GM12878 (cell line): ENCODE measurements around the gene C1QBP. TPM values are rescaled to one million over a fixed set of nuclear protein-coding genes. Genes with fewer than 3 reads are reported as not detected.

Experiments used
- BACH1 ChIP-seq: fragments of 450-650 bp; IDR thresholded peaks from 2 replicates; pipeline ENCODE4 v1.6.1; 2017; ENCODE audit warnings: mild to moderate bottlenecking, borderline replicate concordance
- CBX3 ChIP-seq: fragments of 200-600 bp; sonication (generic); IDR thresholded peaks from 2 replicates; pipeline ENCODE4 v1.6.1; 2016; ENCODE audit warnings: low read depth, borderline replicate concordance
- CHD1 ChIP-seq: IDR thresholded peaks from 2 replicates; pipeline ENCODE4 v1.6.1; 2012; ENCODE audit warnings: low read depth, low read length, improper control_type of control experiment
- CHD4 ChIP-seq: fragments of 200-600 bp; sonication (generic); IDR thresholded peaks from 2 replicates; pipeline ENCODE4 v1.6.1; 2016; ENCODE audit warnings: mild to moderate bottlenecking
- ESRRA ChIP-seq: IDR thresholded peaks from 2 replicates; pipeline ENCODE4 v1.6.1; 2012; ENCODE audit warnings: mild to moderate bottlenecking, low read length, improper control_type of control experiment
- JUNB ChIP-seq: IDR thresholded peaks from 2 replicates; pipeline ENCODE4 v1.6.1; 2016; ENCODE audit warnings: antibody characterized with exemption, mild to moderate bottlenecking
- JUND ChIP-seq: IDR thresholded peaks from 2 replicates; pipeline ENCODE4 v1.6.1; 2012; ENCODE audit warnings: low read depth, mild to moderate bottlenecking, low read length, improper control_type of control experiment, moderate library complexity
- MTA3 ChIP-seq: IDR thresholded peaks from 2 replicates; pipeline ENCODE4 v1.6.1; 2012; ENCODE audit warnings: low read length, inconsistent platforms, borderline replicate concordance
- RBBP5 ChIP-seq: fragments of 200-600 bp; sonication (generic); conservative IDR thresholded peaks from 2 replicates; pipeline ENCODE4 v1.6.1; 2016
- SMARCA5 ChIP-seq: fragments of 450-650 bp; IDR thresholded peaks from 2 replicates; pipeline ENCODE4 v1.6.1; 2017; ENCODE audit warnings: mild to moderate bottlenecking
- SMC3 ChIP-seq: IDR thresholded peaks from 2 replicates; pipeline ENCODE4 v1.6.1; 2011; ENCODE audit warnings: low read length, improper control_type of control experiment, borderline replicate concordance
- SP1 ChIP-seq: IDR thresholded peaks from one replicate; pipeline ENCODE4 v1.6.1; 2011; ENCODE audit warnings: low read depth, low read length
- SREBF1 ChIP-seq: IDR thresholded peaks from 2 replicates; pipeline ENCODE4 v1.6.1; 2012; ENCODE audit warnings: mild to moderate bottlenecking, low read length
- TBL1XR1 ChIP-seq: IDR thresholded peaks from 2 replicates; pipeline ENCODE4 v1.6.1; 2012; ENCODE audit warnings: low read depth, low read length, improper control_type of control experiment
- ZNF384 ChIP-seq: IDR thresholded peaks from 2 replicates; pipeline ENCODE4 v1.6.1; 2012; ENCODE audit warnings: low read depth, mild to moderate bottlenecking, low read length, improper control_type of control experiment, borderline replicate concordance
- polyA plus RNA-seq, 11 experiments: library from polyadenylated mRNA; depleted of rRNA in 4 of 11; unstranded in 6 of 11; stranded (reverse) in 5 of 11; fragments of >200 nt; fragmentation: Nextera tagmentation in 4 of 11; fragmentation: Illumina TruSeq in 1 of 11; extraction: Ambion mirVana in 4 of 11; extraction: Trizol in 1 of 11; gene quantifications; 1 replicate in 1 of 11; 2 replicates in 10 of 11; pipeline versions ENCODE4 v1.2.1 to v1.2.3, GENCODE V29; 2011 to 2016; ENCODE audit warnings: inconsistent platforms in 2 of 11, missing spikeins in 2 of 11, low read depth in 1 of 11
- total RNA-seq, 4 experiments: library from RNA; depleted of rRNA in 3 of 4; stranded (reverse); fragments of >200 nt in 3 of 4; fragmentation: Illumina TruSeq in 1 of 4; extraction: Trizol in 1 of 4; gene quantifications; 2 replicates each; pipeline versions ENCODE4 v1.2.1 to v1.2.3, GENCODE V29; 2013 to 2021
- TF ChIP-seq, protein P1 (sequence below): fragments of 450-650 bp; IDR thresholded peaks from 2 replicates; pipeline ENCODE4 v1.6.1; 2017; ENCODE audit warnings: antibody characterized with exemption, mild to moderate bottlenecking, moderate library complexity
- TF ChIP-seq, protein P2 (sequence below): IDR thresholded peaks from 2 replicates; pipeline ENCODE4 v1.6.1; 2012; ENCODE audit warnings: low read depth, low read length, improper control_type of control experiment
- TF ChIP-seq, protein P3 (sequence below): fragments of 450-650 bp; conservative IDR thresholded peaks from 2 replicates; pipeline ENCODE4 v1.6.1; 2017; ENCODE audit warnings: mild to moderate bottlenecking, moderate library complexity
- TF ChIP-seq, protein P4 (sequence below): IDR thresholded peaks from 2 replicates; pipeline ENCODE4 v1.6.1; 2012; ENCODE audit warnings: low read depth, low read length, improper control_type of control experiment
- TF ChIP-seq, protein P5 (sequence below): fragments of 450-650 bp; IDR thresholded peaks from 2 replicates; pipeline ENCODE4 v1.6.1; 2018; ENCODE audit warnings: mild to moderate bottlenecking, low read depth, moderate library complexity; ENCODE audit not compliant: partially characterized antibody
- TF ChIP-seq, protein P6 (sequence below): fragments of 450-650 bp; IDR thresholded peaks from 2 replicates; pipeline ENCODE4 v1.6.1; 2014; ENCODE audit warnings: mild to moderate bottlenecking

The C1QBP gene
- total and polyA plus RNA-seq, 10 of the 15 experiments (the other 5 are each of a cell fraction or from before 2014, with no cell fraction given): 124 to 989 (median 429) TPM

DNA sequence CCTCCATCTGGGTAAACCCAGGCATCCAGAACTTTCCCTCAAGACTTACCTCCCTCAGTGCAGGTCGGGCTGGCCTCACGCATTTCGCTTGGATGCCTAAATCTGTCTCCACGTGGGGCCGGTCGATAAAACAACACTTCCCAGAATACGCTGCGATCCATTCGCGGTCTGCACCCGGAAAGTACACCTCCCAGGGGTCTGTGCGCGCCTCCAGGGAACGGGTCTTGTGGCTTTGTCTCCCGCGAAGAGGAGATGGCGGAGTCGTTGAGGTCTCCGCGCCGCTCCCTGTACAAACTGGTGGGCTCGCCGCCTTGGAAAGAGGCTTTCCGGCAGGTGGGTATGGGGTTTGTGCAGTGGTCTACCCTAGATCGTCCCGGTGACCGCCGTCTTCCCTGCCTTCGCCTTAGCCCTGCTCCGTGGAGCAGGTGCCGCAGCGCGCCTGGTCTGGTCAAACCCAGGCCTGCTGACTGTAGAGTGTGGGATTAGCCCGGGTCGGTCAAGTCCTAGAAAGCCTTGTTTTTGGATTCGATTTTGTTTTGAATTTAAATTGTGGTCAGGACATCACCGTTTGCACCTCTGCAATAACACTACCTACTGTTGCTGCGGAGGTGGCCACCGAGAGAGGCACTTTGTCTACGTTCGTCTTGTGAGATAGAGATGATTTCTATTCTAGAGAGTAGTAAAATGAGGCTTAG is 18.8 kb downstream of the C1QBP start, which contains the start of gene RPAIN (continued):
- TF ChIP-seq SMC3: no peak
- TF ChIP-seq, protein P1, sequence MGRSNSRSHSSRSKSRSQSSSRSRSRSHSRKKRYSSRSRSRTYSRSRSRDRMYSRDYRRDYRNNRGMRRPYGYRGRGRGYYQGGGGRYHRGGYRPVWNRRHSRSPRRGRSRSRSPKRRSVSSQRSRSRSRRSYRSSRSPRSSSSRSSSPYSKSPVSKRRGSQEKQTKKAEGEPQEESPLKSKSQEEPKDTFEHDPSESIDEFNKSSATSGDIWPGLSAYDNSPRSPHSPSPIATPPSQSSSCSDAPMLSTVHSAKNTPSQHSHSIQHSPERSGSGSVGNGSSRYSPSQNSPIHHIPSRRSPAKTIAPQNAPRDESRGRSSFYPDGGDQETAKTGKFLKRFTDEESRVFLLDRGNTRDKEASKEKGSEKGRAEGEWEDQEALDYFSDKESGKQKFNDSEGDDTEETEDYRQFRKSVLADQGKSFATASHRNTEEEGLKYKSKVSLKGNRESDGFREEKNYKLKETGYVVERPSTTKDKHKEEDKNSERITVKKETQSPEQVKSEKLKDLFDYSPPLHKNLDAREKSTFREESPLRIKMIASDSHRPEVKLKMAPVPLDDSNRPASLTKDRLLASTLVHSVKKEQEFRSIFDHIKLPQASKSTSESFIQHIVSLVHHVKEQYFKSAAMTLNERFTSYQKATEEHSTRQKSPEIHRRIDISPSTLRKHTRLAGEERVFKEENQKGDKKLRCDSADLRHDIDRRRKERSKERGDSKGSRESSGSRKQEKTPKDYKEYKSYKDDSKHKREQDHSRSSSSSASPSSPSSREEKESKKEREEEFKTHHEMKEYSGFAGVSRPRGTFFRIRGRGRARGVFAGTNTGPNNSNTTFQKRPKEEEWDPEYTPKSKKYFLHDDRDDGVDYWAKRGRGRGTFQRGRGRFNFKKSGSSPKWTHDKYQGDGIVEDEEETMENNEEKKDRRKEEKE: no peak
- no peak for TF ChIP-seq SMARCA5
- TF ChIP-seq JUND: no peak
- TF ChIP-seq BACH1: 0 out of 2 replicates have a peak, but pooled peaks have one; percentile 42
- no peak for TF ChIP-seq ZNF384
- TF ChIP-seq, protein P2, sequence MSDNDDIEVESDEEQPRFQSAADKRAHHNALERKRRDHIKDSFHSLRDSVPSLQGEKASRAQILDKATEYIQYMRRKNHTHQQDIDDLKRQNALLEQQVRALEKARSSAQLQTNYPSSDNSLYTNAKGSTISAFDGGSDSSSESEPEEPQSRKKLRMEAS: peak; percentile 96
- no peak for TF ChIP-seq ESRRA
- no peak for TF ChIP-seq CHD1
- TF ChIP-seq TBL1XR1: no peak
- TF ChIP-seq, protein P3, sequence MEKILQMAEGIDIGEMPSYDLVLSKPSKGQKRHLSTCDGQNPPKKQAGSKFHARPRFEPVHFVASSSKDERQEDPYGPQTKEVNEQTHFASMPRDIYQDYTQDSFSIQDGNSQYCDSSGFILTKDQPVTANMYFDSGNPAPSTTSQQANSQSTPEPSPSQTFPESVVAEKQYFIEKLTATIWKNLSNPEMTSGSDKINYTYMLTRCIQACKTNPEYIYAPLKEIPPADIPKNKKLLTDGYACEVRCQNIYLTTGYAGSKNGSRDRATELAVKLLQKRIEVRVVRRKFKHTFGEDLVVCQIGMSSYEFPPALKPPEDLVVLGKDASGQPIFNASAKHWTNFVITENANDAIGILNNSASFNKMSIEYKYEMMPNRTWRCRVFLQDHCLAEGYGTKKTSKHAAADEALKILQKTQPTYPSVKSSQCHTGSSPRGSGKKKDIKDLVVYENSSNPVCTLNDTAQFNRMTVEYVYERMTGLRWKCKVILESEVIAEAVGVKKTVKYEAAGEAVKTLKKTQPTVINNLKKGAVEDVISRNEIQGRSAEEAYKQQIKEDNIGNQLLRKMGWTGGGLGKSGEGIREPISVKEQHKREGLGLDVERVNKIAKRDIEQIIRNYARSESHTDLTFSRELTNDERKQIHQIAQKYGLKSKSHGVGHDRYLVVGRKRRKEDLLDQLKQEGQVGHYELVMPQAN: peak; percentile 97
- TF ChIP-seq, protein P4, sequence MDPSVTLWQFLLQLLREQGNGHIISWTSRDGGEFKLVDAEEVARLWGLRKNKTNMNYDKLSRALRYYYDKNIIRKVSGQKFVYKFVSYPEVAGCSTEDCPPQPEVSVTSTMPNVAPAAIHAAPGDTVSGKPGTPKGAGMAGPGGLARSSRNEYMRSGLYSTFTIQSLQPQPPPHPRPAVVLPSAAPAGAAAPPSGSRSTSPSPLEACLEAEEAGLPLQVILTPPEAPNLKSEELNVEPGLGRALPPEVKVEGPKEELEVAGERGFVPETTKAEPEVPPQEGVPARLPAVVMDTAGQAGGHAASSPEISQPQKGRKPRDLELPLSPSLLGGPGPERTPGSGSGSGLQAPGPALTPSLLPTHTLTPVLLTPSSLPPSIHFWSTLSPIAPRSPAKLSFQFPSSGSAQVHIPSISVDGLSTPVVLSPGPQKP: 0 out of 2 replicates have a peak, but pooled peaks have one; percentile 0
- TF ChIP-seq CHD4: no peak
- TF ChIP-seq RBBP5: no peak
- TF ChIP-seq, protein P5, sequence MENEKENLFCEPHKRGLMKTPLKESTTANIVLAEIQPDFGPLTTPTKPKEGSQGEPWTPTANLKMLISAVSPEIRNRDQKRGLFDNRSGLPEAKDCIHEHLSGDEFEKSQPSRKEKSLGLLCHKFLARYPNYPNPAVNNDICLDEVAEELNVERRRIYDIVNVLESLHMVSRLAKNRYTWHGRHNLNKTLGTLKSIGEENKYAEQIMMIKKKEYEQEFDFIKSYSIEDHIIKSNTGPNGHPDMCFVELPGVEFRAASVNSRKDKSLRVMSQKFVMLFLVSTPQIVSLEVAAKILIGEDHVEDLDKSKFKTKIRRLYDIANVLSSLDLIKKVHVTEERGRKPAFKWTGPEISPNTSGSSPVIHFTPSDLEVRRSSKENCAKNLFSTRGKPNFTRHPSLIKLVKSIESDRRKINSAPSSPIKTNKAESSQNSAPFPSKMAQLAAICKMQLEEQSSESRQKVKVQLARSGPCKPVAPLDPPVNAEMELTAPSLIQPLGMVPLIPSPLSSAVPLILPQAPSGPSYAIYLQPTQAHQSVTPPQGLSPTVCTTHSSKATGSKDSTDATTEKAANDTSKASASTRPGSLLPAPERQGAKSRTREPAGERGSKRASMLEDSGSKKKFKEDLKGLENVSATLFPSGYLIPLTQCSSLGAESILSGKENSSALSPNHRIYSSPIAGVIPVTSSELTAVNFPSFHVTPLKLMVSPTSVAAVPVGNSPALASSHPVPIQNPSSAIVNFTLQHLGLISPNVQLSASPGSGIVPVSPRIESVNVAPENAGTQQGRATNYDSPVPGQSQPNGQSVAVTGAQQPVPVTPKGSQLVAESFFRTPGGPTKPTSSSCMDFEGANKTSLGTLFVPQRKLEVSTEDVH: no peak
- TF ChIP-seq SREBF1: 0 out of 2 replicates have a peak, but pooled peaks have one; percentile 7
- TF ChIP-seq JUNB: no peak
- TF ChIP-seq, protein P6, sequence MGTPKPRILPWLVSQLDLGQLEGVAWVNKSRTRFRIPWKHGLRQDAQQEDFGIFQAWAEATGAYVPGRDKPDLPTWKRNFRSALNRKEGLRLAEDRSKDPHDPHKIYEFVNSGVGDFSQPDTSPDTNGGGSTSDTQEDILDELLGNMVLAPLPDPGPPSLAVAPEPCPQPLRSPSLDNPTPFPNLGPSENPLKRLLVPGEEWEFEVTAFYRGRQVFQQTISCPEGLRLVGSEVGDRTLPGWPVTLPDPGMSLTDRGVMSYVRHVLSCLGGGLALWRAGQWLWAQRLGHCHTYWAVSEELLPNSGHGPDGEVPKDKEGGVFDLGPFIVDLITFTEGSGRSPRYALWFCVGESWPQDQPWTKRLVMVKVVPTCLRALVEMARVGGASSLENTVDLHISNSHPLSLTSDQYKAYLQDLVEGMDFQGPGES: no peak
- no peak for TF ChIP-seq SP1
- no peak for TF ChIP-seq MTA3
- TF ChIP-seq CBX3: no peak
